Keratinocyte (primary cell): Measurements from ENCODE around the gene RBAK. TPM values are rescaled to one million over a fixed set of nuclear protein-coding genes. Genes with fewer than 3 reads are reported as not detected.
"Not testable (repeated sequence)": the region's sequence is repeated elsewhere in the genome, so short reads cannot be mapped to it uniquely, and the experiment has no call there.

ENCODE experiments used
- DNase-seq: peaks from one replicate; pipeline ENCODE4 v3.0.0-alpha.2; 2011; ENCODE audit warnings: low read depth, missing footprints, low spot score
- FAIRE-seq: peaks from 2 replicates; lab custom pipeline; 2011; peaks lifted over from hg19 to GRCh38; lab: Jason Lieb, UNC
- H2AFZ ChIP-seq: 2 replicates; pipeline ENCODE4 v1.6.0; 2012; ENCODE audit warnings: low read length, control low read depth, inconsistent platforms; ENCODE audit not compliant: control insufficient read depth
- H3K27ac ChIP-seq: 2 replicates; pipeline ENCODE4 v1.5.1; 2011; ENCODE audit warnings: low read length; ENCODE audit not compliant: control insufficient read depth, insufficient read depth
- H3K27me3 ChIP-seq: 3 replicates; pipeline ENCODE4 v1.6.0; 2011; ENCODE audit warnings: low read length; ENCODE audit not compliant: control insufficient read depth, insufficient read depth; ENCODE audit errors: extremely low read depth
- H3K36me3 ChIP-seq, 2 experiments: 2 replicates in 1 of 2; 3 replicates in 1 of 2; pipeline ENCODE4 v1.5.1; 2011; ENCODE audit warnings: low read length in 2 of 2, mild to moderate bottlenecking in 1 of 2; ENCODE audit not compliant: control insufficient read depth in 2 of 2, insufficient read depth in 2 of 2; ENCODE audit errors: extremely low read depth in 1 of 2
- H3K4me1 ChIP-seq: 3 replicates; pipeline ENCODE4 v1.5.1; 2011; ENCODE audit warnings: low read length; ENCODE audit not compliant: control insufficient read depth, insufficient read depth; ENCODE audit errors: extremely low read depth
- H3K4me2 ChIP-seq: 3 replicates; pipeline ENCODE4 v1.6.0; 2011; ENCODE audit warnings: low read depth, low read length; ENCODE audit not compliant: control insufficient read depth, insufficient read depth; ENCODE audit errors: extremely low read depth
- H3K4me3 ChIP-seq, 3 experiments: fragments of 200-600 bp in 1 of 3; sonication (generic) in 1 of 3; 2 replicates in 2 of 3; 3 replicates in 1 of 3; pipeline ENCODE4 v1.5.1; 2011 to 2016; ENCODE audit warnings: low read length in 3 of 3, mild to moderate bottlenecking in 3 of 3, control low read depth in 2 of 3, inconsistent platforms in 1 of 3, low read depth in 1 of 3, mixed read lengths in 1 of 3, mixed run types in 1 of 3, moderate library complexity in 1 of 3; ENCODE audit not compliant: control insufficient read depth in 2 of 3, insufficient read depth in 2 of 3; ENCODE audit errors: extremely low read depth in 1 of 3
- H3K79me2 ChIP-seq: 2 replicates; pipeline ENCODE4 v1.6.0; 2012; ENCODE audit warnings: low read length; ENCODE audit not compliant: control insufficient read depth, insufficient read depth
- H3K9ac ChIP-seq: 3 replicates; pipeline ENCODE4 v1.6.0; 2011; ENCODE audit warnings: low read length; ENCODE audit not compliant: control insufficient read depth, insufficient read depth; ENCODE audit errors: extremely low read depth
- H3K9me1 ChIP-seq: 3 replicates; pipeline ENCODE4 v1.6.0; 2011; ENCODE audit warnings: low read length; ENCODE audit not compliant: control insufficient read depth, insufficient read depth; ENCODE audit errors: extremely low read depth
- H3K9me3 ChIP-seq: 2 replicates; pipeline ENCODE4 v1.5.1; 2012; ENCODE audit warnings: low read depth, low read length; ENCODE audit not compliant: control insufficient read depth
- H4K20me1 ChIP-seq: 3 replicates; pipeline ENCODE4 v1.6.0; 2011; ENCODE audit warnings: low read length; ENCODE audit not compliant: control insufficient read depth, insufficient read depth; ENCODE audit errors: extremely low read depth
- CTCF ChIP-seq, 3 experiments: IDR thresholded peaks in 1 of 3; conservative IDR thresholded peaks in 1 of 3; optimal IDR thresholded peaks in 1 of 3; 2 replicates in 2 of 3; 3 replicates in 1 of 3; pipeline versions ENCODE3 to v1.5.1; 2011; ENCODE audit warnings: low read length in 3 of 3, mild to moderate bottlenecking in 3 of 3, moderate library complexity in 2 of 3, control low read depth in 1 of 3, inconsistent platforms in 1 of 3; ENCODE audit not compliant: insufficient read depth in 2 of 3; ENCODE audit errors: extremely low read depth in 1 of 3
- EZH2 ChIP-seq: IDR thresholded peaks from one replicate; pipeline ENCODE4 v1.6.1; 2012; ENCODE audit warnings: inconsistent platforms, mild to moderate bottlenecking, low read length, moderate library complexity
- dilution Hi-C: fragments of 300-500 bp; cut with MboI; formaldehyde crosslinking; loops from one replicate; pipeline ENCODE4 v1.7.0; 2020; ENCODE audit warnings: low sequenced_read_pairs; ENCODE audit not compliant: extremely low pct_ligation_motif_present
- polyA plus RNA-seq, 5 experiments: library from polyadenylated mRNA; depleted of rRNA in 3 of 5; stranded (reverse) in 3 of 5; stranded (forward) in 1 of 5; unstranded in 1 of 5; fragments of >200 nt; gene quantifications; 1 replicate in 1 of 5; 2 replicates in 3 of 5; 3 replicates in 1 of 5; pipeline versions ENCODE4 v1.2.1 to v1.2.3, GENCODE V29; 2011 to 2012; ENCODE audit warnings: missing spikeins in 2 of 5, low read depth in 1 of 5, low replicate concordance in 1 of 5

Gene RBAK
- polyA plus RNA-seq, 1 donor (not counting 4 experiments of a cell fraction or from before 2014, with no cell fraction given), result 6.7 TPM

- Histone ChIP-seq H3K9me3 (no peaks in the 10 kb centered on the region), H3K27me3 (no peaks in the 10 kb centered on the region)
- dilution Hi-C loops, result no loop called here
These were observed 5.0 kb downstream of the RBAK start for GRCh38 chr7:5050676-5051075.

GRCh38 chr7:5051731-5052130 is 6.1 kb downstream of the RBAK start:
- H3K4me2 ChIP-seq, H4K20me1 ChIP-seq, H3K9me1 ChIP-seq, H3K36me3 ChIP-seq, dilution Hi-C loops, H3K27me3 ChIP-seq, FAIRE-seq, H3K9ac ChIP-seq, H2AFZ ChIP-seq, H3K4me3 ChIP-seq, H3K9me3 ChIP-seq, DNase-seq, H3K27ac ChIP-seq, H3K4me1 ChIP-seq: not testable (repeated sequence)
- H3K79me2 ChIP-seq, result peaks cover 28% of the 10 kb centered on the region

More at GRCh38 chr7:5050676-5051075, 5.0 kb downstream of the RBAK start:
- no peak overlapping the region for H3K4me2 ChIP-seq
- H3K9ac ChIP-seq, result no peak overlapping the region
- peaks cover 35% of the 10 kb centered on the region for H3K79me2 ChIP-seq
- H3K4me1 ChIP-seq, result no peaks in the 10 kb centered on the region
- no peaks in the 10 kb centered on the region for H4K20me1 ChIP-seq
- H3K36me3 ChIP-seq, result peaks cover 0 to 2% of the 10 kb centered on the region in 2 experiments
- H3K9me1 ChIP-seq, result no peaks in the 10 kb centered on the region
- TF ChIP-seq CTCF (optimal IDR thresholded peaks at IDR 0.05 in 1 of 3, IDR thresholded peaks at IDR 0.05 in 1 of 3, conservative IDR thresholded peaks at IDR 0.05 in 1 of 3; ENCODE audit: extremely low read depth in 1 of 3, insufficient read depth in 2 of 3, low read length in 3 of 3) (no peak), EZH2 (no peak)
- H2AFZ ChIP-seq, result no peak overlapping the region
- H3K27ac ChIP-seq, result no peak overlapping the region
- FAIRE-seq (no peak), DNase-seq (no peak)
- H3K4me3 ChIP-seq, result no peak overlapping the region

GRCh38 chr7:5053175-5053574 is 7.5 kb downstream of the RBAK start:
- DNase-seq, result no peak
- no peaks in the 10 kb centered on the region for H4K20me1 ChIP-seq
- TF ChIP-seq CTCF (optimal IDR thresholded peaks at IDR 0.05 in 1 of 3, IDR thresholded peaks at IDR 0.05 in 1 of 3, conservative IDR thresholded peaks at IDR 0.05 in 1 of 3; ENCODE audit: extremely low read depth in 1 of 3, insufficient read depth in 2 of 3, low read length in 3 of 3), result no peak
- TF ChIP-seq EZH2, result no peak
- no peak overlapping the region for H3K9ac ChIP-seq
- no peaks in the 10 kb centered on the region for H3K9me1 ChIP-seq
- no peaks in the 10 kb centered on the region for H3K27me3 ChIP-seq
- H3K4me1 ChIP-seq, result no peaks in the 10 kb centered on the region
- no peak for FAIRE-seq
- H3K36me3 ChIP-seq, result peaks cover 8 to 9% of the 10 kb centered on the region in 2 experiments
- no peak overlapping the region for H3K4me3 ChIP-seq
- no peak overlapping the region for H3K27ac ChIP-seq
- no peak overlapping the region for H3K4me2 ChIP-seq
- dilution Hi-C loops, result no loop called here
- H3K79me2 ChIP-seq, result peaks cover 24% of the 10 kb centered on the region
- no peaks in the 10 kb centered on the region for H3K9me3 ChIP-seq
- no peak overlapping the region for H2AFZ ChIP-seq
